H9 (cell line): ENCODE measurements around the gene MAP3K20. TPM values are rescaled to one million over a fixed set of nuclear protein-coding genes. Genes with fewer than 3 reads are reported as not detected.

Experiments
- DNase-seq: peaks from one replicate; pipeline ENCODE4 v3.0.0-alpha.2; 2017
- H2AFZ ChIP-seq: one replicate; pipeline ENCODE4 v1.6.1; 2013; ENCODE audit warnings: mild to moderate bottlenecking, low read length, control low read depth, moderate library complexity
- H2AK5ac ChIP-seq: 2 replicates; pipeline ENCODE4 v1.6.1; 2013; ENCODE audit warnings: low read length, control low read depth, mixed read lengths; ENCODE audit not compliant: insufficient read length
- H2BK120ac ChIP-seq: one replicate; pipeline ENCODE4 v1.6.1; 2013; ENCODE audit warnings: low read depth, mild to moderate bottlenecking, low read length, control low read depth, inconsistent platforms; ENCODE audit not compliant: poor library complexity, severe bottlenecking
- H2BK12ac ChIP-seq: 2 replicates; pipeline ENCODE4 v1.6.1; 2013; ENCODE audit warnings: low read length, control low read depth, mixed read lengths, low read depth; ENCODE audit not compliant: insufficient read length
- H2BK15ac ChIP-seq: 2 replicates; pipeline ENCODE4 v1.6.1; 2013; ENCODE audit warnings: low read depth, low read length, control low read depth
- H2BK20ac ChIP-seq: one replicate; pipeline ENCODE4 v1.6.1; 2013; ENCODE audit warnings: low read depth, mild to moderate bottlenecking, low read length, control low read depth, inconsistent platforms; ENCODE audit not compliant: poor library complexity, severe bottlenecking
- H2BK5ac ChIP-seq: 2 replicates; pipeline ENCODE4 v1.6.1; 2013; ENCODE audit warnings: low read length, control low read depth, mixed read lengths; ENCODE audit not compliant: insufficient read length
- H3K14ac ChIP-seq: 2 replicates; pipeline ENCODE4 v1.6.1; 2013; ENCODE audit warnings: low read length, control low read depth; ENCODE audit not compliant: insufficient read depth
- H3K18ac ChIP-seq: 2 replicates; pipeline ENCODE4 v1.6.1; 2013; ENCODE audit warnings: low read depth, mild to moderate bottlenecking, mixed read lengths, low read length, control low read depth; ENCODE audit not compliant: insufficient read length
- H3K23ac ChIP-seq: 2 replicates; pipeline ENCODE4 v1.6.1; 2013; ENCODE audit warnings: low read length, control low read depth, mixed read lengths, low read depth; ENCODE audit not compliant: insufficient read length
- H3K23me2 ChIP-seq: 2 replicates; pipeline ENCODE4 v1.6.1; 2013; ENCODE audit warnings: low read depth, mild to moderate bottlenecking, mixed read lengths, low read length, control low read depth; ENCODE audit not compliant: insufficient read length, poor library complexity, severe bottlenecking
- H3K27ac ChIP-seq: 2 replicates; pipeline ENCODE4 v1.5.1; 2013; ENCODE audit warnings: low read length, control low read depth, mixed read lengths, low read depth; ENCODE audit not compliant: insufficient read length
- H3K27me3 ChIP-seq: 2 replicates; pipeline ENCODE4 v1.6.1; 2013; ENCODE audit warnings: low read length, control low read depth, inconsistent platforms; ENCODE audit not compliant: insufficient read depth
- H3K4ac ChIP-seq: 2 replicates; pipeline ENCODE4 v1.6.1; 2013; ENCODE audit warnings: low read depth, mild to moderate bottlenecking, control low read depth, inconsistent platforms, low read length, moderate library complexity
- H3K4me1 ChIP-seq: 2 replicates; pipeline ENCODE4 v1.6.1; 2013; ENCODE audit warnings: low read length, control low read depth, inconsistent platforms; ENCODE audit not compliant: insufficient read depth
- H3K4me2 ChIP-seq: 2 replicates; pipeline ENCODE4 v1.6.1; 2013; ENCODE audit warnings: low read length, control low read depth, mixed read lengths; ENCODE audit not compliant: insufficient read length, insufficient read depth
- H3K56ac ChIP-seq: 2 replicates; pipeline ENCODE4 v1.6.1; 2013; ENCODE audit warnings: low read depth, mild to moderate bottlenecking, mixed read lengths, low read length, control low read depth; ENCODE audit not compliant: insufficient read length
- H3K79me1 ChIP-seq: 2 replicates; pipeline ENCODE4 v1.6.1; 2013; ENCODE audit warnings: low read depth, mild to moderate bottlenecking, moderate library complexity, low read length, control low read depth, inconsistent platforms; ENCODE audit not compliant: insufficient read depth, poor library complexity, severe bottlenecking
- H3K79me2 ChIP-seq: 2 replicates; pipeline ENCODE4 v1.6.1; 2013; ENCODE audit warnings: low read length, control low read depth, inconsistent platforms; ENCODE audit not compliant: insufficient read depth
- H3K9ac ChIP-seq: 2 replicates; pipeline ENCODE4 v1.6.1; 2013; ENCODE audit warnings: low read length, control low read depth, mixed read lengths; ENCODE audit not compliant: insufficient read length; ENCODE audit errors: extremely low read depth
- H3K9me3 ChIP-seq: one replicate; pipeline ENCODE4 v1.6.1; 2013; ENCODE audit warnings: low read depth, low read length, inconsistent platforms; ENCODE audit not compliant: control insufficient read depth
- H3T11ph ChIP-seq: one replicate; pipeline ENCODE4 v1.6.1; 2013; ENCODE audit warnings: mild to moderate bottlenecking, low read length, control low read depth, inconsistent platforms
- H4K20me1 ChIP-seq: one replicate; pipeline ENCODE4 v1.6.1; 2013; ENCODE audit not compliant: control insufficient read depth, insufficient read length, insufficient read depth
- H4K5ac ChIP-seq: 2 replicates; pipeline ENCODE4 v1.6.1; 2013; ENCODE audit warnings: low read depth, mild to moderate bottlenecking, mixed read lengths, low read length, control low read depth; ENCODE audit not compliant: insufficient read length
- H4K8ac ChIP-seq: replicated peaks from 2 replicates; pipeline ENCODE4 v1.6.1; 2013; ENCODE audit warnings: low read length, control low read depth, mixed read lengths, low read depth; ENCODE audit not compliant: insufficient read length
- H4K91ac ChIP-seq: 2 replicates; pipeline ENCODE4 v1.6.1; 2013; ENCODE audit warnings: low read depth, mild to moderate bottlenecking, moderate library complexity, mixed read lengths, low read length, control low read depth; ENCODE audit not compliant: insufficient read length
- H3K27ac Mint-ChIP-seq, 3 experiments: 2 replicates in 2 of 3; 3 replicates in 1 of 3; pipeline ENCODE4 v1.8.0; 2020 to 2021; ENCODE audit warnings: mixed read lengths in 3 of 3, mild to moderate bottlenecking in 1 of 3, moderate library complexity in 1 of 3
- H3K27me3 Mint-ChIP-seq: 2 replicates; pipeline ENCODE4 v1.8.0; 2021; ENCODE audit warnings: low read depth, mild to moderate bottlenecking, moderate library complexity, mixed read lengths
- H3K36me3 Mint-ChIP-seq, 3 experiments: 2 replicates in 2 of 3; 3 replicates in 1 of 3; pipeline ENCODE4 v1.8.0; 2020 to 2021; ENCODE audit warnings: low read depth in 3 of 3, mixed read lengths in 3 of 3; ENCODE audit not compliant: insufficient read depth in 1 of 3
- H3K4me1 Mint-ChIP-seq, 2 experiments: 2 replicates each; pipeline ENCODE4 v1.8.0; 2020; ENCODE audit warnings: mixed read lengths in 2 of 2
- H3K4me3 Mint-ChIP-seq, 2 experiments: 2 replicates in 1 of 2; 3 replicates in 1 of 2; pipeline ENCODE4 v1.8.0; 2020 to 2021; ENCODE audit warnings: mild to moderate bottlenecking in 2 of 2, mixed read lengths in 2 of 2, moderate library complexity in 1 of 2
- H3K9me3 Mint-ChIP-seq, 2 experiments: 2 replicates in 1 of 2; 3 replicates in 1 of 2; pipeline ENCODE4 v1.8.0; 2020; ENCODE audit warnings: mild to moderate bottlenecking in 2 of 2, mixed read lengths in 2 of 2, moderate library complexity in 1 of 2
- WGBS: extraction: QIAGEN DNeasy Blood & Tissue Kit; methylation state at CpG from one replicate; pipeline ENCODE4 v1.1.7; 2013; ENCODE audit warnings: missing lambda C conversion rate, low lambda C conversion rate, mixed read lengths; ENCODE audit not compliant: insufficient read length; ENCODE audit errors: extremely low coverage; 5-methylcytosine and 5-hydroxymethylcytosine counted together
- total RNA-seq: library from RNA; stranded (reverse); gene quantifications from 2 replicates; pipeline ENCODE4 v1.2.1, GENCODE V29; 2021
- TF ChIP-seq, protein P1 (sequence below): fragments of 200-600 bp; sonication (generic); conservative IDR thresholded peaks from 3 replicates; pipeline ENCODE4 v1.8.0; 2021; ENCODE audit warnings: antibody characterized with exemption, mild to moderate bottlenecking

MAP3K20 gene
- total RNA-seq, 1 experiment from 2014 or later, result 8.7 TPM

DNA sequence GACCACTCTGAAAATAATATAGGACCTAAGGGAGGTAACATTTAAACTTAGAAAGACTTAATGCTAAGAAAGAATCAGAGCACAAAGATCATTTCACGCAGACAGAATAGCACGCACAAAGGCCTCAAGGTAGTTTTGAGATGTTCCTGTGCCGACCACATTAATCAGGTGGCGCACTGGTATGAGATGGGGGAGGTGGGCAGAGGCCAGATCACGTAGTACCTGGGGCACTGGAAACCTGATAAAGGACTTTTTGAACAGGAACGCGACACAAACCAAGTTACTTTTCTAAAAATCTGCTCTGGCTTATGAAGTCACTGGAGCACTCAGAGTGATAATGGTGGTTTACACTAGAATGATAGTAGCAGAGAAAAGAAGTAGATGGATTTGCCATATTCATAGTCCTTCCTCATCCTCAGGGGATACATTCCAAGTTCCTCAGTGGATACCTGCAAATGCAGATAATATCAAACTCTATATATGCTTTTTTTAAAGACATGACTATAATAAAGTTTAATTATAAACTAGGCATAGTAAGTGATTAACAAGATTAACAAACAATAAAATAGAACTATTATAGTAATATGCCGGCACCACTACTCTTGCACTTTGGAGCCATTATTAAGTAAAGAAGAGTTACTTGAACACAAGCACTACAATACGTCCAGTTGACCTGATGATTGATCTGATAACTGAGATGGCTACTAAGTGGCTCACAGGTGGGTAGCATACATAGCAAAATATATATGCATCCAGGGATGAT, 236.4 kb downstream of the MAP3K20 start:
- Histone ChIP-seq H3K27ac (no peak overlapping the region), H3K4me1 (no peaks in the 10 kb centered on the region), H4K91ac (no peak overlapping the region), H3K9ac (no peak overlapping the region), H3K9me3 (no peaks in the 10 kb centered on the region), H2BK20ac (no peak overlapping the region), H2BK120ac (no peak overlapping the region), H4K20me1 (no peaks in the 10 kb centered on the region), H3K79me1 (no peaks in the 10 kb centered on the region), H2BK15ac (no peak overlapping the region), H3K18ac (no peak overlapping the region), H2BK5ac (no peak overlapping the region), H4K8ac (no peak overlapping the region), H3K27me3 (no peaks in the 10 kb centered on the region), H3K4me2 (no peak overlapping the region), H3T11ph (no peak overlapping the region), H2AK5ac (no peak overlapping the region), H3K14ac (no peak overlapping the region), H3K79me2 (no peaks in the 10 kb centered on the region), H3K23ac (no peak overlapping the region), H2BK12ac (no peak overlapping the region), H2AFZ (no peak overlapping the region), H3K4ac (no peak overlapping the region), H3K56ac (no peak overlapping the region), H4K5ac (no peak overlapping the region), H3K23me2 (no peaks in the 10 kb centered on the region)
- no CpG with 5 or more reads among the region's 9 CpGs for WGBS
- Mint-ChIP-seq H3K9me3 (peaks cover 5 to 9% of the 10 kb centered on the region in 2 experiments; a peak in 3 of 5 replicates), H3K4me1 (peaks cover 13% of the 10 kb centered on the region in 2 experiments), H3K36me3 (peaks cover 0 to 5% (median 0%) of the 10 kb centered on the region in 3 experiments; a peak in 2 of 7 replicates), H3K27me3 (no peaks in the 10 kb centered on the region), H3K27ac (no peak overlapping the region), H3K4me3 (no peak overlapping the region)
- TF ChIP-seq, protein P1, sequence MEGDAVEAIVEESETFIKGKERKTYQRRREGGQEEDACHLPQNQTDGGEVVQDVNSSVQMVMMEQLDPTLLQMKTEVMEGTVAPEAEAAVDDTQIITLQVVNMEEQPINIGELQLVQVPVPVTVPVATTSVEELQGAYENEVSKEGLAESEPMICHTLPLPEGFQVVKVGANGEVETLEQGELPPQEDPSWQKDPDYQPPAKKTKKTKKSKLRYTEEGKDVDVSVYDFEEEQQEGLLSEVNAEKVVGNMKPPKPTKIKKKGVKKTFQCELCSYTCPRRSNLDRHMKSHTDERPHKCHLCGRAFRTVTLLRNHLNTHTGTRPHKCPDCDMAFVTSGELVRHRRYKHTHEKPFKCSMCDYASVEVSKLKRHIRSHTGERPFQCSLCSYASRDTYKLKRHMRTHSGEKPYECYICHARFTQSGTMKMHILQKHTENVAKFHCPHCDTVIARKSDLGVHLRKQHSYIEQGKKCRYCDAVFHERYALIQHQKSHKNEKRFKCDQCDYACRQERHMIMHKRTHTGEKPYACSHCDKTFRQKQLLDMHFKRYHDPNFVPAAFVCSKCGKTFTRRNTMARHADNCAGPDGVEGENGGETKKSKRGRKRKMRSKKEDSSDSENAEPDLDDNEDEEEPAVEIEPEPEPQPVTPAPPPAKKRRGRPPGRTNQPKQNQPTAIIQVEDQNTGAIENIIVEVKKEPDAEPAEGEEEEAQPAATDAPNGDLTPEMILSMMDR, result no peak
- DNase-seq, result no peak
